GM18520 (cell line): ENCODE results near the gene CEP112.
A peak's percentile ranks its signal among the peaks of the same experiment; 100 is the strongest.
"Not testable (repeated sequence)": the region's sequence is repeated elsewhere in the genome, so short reads cannot be mapped to it uniquely, and the experiment has no call there.

Experiments
- ATAC-seq: cut with Tn5 transposase; IDR thresholded peaks from one replicate; pipeline ENCODE4 v1.9.1; 2021; ENCODE audit not compliant: unreplicated experiment

The CEP112 gene

GRCh38 chr17:66085221-66085620 is 106.7 kb downstream of the CEP112 start:
- no peak for ATAC-seq

DNA sequence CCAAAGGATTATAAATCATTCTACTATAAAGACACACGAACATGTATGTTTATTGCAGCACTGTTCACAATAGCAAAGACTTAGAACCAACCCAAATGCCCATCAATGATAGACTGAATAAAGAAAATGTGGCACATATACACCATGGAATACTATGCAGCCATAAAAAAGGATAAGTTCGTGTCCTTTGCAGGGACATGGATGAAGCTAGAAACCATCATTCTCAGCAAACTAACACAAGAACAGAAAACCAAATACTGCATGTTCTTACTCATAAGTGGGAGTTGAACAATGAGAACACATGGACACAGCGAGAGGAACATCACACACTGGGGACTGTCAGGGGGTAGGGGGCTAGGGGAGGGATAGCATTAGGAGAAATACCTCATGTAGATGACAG is 111.3 kb downstream of the CEP112 start:
- ATAC-seq, result not testable (repeated sequence)

GRCh38 chr17:66076546-66077190 is 115.3 kb downstream of the CEP112 start:
- ATAC-seq, result no peak

GRCh38 chr17:66073384-66073783 is 118.5 kb downstream of the CEP112 start:
- ATAC-seq, result no peak

GRCh38 chr17:66063686-66064085 is 128.2 kb downstream of the CEP112 start:
- no peak for ATAC-seq

GRCh38 chr17:66056148-66056547 is 135.8 kb downstream of the CEP112 start:
- no peak for ATAC-seq

GRCh38 chr17:66054242-66054641 is 137.7 kb downstream of the CEP112 start:
- ATAC-seq, result no peak

- ATAC-seq, result no peak
These were observed 147.8 kb downstream of the CEP112 start for GRCh38 chr17:66044083-66044482.

- no peak for ATAC-seq
These were observed 148.5 kb downstream of the CEP112 start for GRCh38 chr17:66043419-66043818.

DNA sequence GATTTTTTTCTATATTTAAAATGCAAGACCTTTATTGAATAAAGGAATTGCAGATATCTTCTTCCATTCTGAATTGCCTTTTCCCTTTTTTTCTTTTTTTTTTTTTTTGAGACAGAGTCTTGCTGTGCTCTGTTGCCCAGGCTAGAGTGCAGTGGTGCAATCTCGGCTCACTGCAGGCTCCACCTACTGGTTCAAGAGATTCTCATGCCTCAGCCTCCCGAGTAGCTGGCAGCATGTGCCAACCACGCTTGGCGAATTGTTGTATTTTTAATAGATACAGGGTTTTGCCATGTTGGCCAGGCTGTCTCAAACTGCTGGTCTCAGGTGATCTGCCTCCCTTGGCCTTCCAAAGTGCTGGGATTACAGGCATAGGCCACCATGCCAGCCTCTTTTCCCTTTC is 151.5 kb downstream of the CEP112 start:
- no peak for ATAC-seq

DNA sequence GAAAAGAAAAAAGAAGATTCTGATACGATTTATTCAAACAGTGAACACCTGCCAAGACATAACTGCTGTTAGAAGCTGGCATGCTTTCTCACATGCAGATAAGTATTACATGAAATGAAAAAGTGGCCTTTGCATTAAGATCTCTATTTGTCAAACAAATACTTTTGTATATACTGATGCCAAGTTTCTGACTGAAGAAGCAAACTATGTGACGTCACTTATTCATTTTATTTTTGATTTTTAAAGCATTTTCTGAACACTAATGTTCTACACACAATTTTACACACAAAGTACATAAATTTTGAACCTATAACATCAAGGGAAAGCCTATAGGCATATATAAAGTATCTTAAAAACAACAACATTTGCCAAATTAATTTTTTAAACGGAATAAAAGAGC is 153.8 kb downstream of the CEP112 start:
- no peak for ATAC-seq

- ATAC-seq, result no peak
These were observed 154.7 kb downstream of the CEP112 start for GRCh38 chr17:66037221-66037620.

DNA sequence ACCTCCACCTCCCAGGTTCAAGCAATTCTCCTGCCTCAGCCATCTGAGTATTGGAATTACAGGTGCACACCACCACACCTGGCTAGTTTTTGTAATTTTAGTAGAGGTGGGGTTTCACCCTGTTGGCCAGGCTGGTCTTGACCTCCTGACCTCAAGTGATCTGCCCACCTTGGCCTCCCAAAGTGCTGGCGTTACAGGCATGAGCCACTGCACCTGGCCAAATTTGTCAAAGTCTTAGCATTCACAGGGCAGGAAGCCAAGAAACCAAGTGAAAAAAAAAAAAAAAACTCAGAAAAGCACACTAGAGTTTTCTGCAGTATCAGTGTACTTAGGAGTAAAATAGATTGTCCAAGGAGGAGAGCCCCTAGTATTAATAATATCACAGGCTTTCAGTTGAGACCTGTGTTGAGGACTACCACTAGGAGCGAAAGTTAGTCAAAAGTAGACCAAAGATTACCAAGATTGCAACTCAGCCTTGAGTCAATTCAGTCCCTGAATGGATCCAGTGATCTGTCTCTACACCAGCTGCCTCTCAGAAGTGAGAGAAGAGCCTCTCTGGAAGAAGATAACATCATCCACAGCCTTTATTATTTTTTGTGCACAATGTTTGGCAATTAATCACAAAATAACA is 159.7 kb downstream of the CEP112 start:
- peak; percentile 76 for ATAC-seq

DNA sequence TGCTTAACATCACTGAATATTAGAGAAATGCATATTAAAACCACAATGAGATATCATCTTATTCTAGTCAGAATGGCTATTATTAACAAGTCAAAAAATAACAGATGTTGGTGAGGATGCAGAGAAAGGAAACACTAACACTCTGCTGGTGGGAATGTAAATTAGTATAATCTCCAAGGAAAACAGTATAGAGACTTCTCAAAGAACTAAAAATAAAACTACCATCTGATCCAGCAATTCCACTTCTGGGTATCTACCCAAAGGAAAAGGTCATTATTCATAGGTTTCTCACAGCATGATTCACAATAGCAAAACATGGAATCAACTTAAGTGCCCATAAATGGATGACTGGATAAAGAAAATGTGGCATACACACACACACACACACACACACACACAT is 166.4 kb downstream of the CEP112 start:
- no peak for ATAC-seq

GRCh38 chr17:66021757-66022156 is 170.2 kb downstream of the CEP112 start:
- no peak for ATAC-seq

GRCh38 chr17:66018786-66019185 is 173.1 kb downstream of the CEP112 start:
- no peak for ATAC-seq

- ATAC-seq, result no peak
These were observed 175.7 kb downstream of the CEP112 start for GRCh38 chr17:66016231-66016630.

DNA sequence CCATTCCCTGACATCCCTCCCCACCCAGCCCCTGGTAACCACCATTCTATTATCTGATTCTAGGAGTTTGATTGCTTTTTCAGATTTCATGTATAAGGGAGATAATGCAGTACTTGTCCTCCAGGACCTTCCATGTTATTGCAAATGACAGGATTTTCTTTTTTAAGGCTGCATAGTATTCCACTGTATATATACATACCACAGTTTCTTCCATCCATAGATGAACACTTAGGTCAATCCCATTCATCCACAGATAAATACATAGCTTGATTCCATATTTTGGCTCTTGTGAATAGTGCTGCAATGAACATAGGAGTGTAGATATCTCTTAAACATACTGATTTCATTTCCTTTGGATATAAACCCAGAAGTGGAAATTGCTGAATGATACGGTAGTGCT is 183.3 kb downstream of the CEP112 start:
- ATAC-seq, result no peak

- no peak for ATAC-seq
These were observed 185.3 kb downstream of the CEP112 start for GRCh38 chr17:66006654-66007053.

- ATAC-seq, result no peak
These were observed 189.1 kb downstream of the CEP112 start for GRCh38 chr17:66002812-66003211.

DNA sequence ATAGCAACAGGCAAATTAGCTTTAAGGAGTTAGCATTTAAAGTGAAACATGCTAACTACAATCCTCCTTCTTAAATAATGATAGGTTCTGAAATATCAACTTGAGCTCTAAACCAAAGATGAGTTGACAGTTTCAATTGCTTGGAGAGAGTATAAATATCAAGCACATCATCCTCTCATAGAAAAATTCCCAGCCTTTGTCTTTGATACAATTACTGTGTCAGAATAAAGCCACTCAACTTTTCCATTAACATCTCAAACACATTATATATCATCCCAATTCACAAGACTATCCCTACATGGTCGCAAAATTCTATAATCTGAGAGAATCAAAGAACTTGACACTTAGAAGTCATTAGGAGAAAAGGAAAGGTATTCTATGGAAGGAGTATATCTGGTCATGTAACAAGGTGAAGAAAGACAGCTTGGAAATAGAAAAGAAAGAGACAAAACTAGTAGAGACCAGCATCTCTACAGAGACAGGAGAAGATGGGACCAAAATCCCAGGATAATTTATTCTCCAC is 189.8 kb downstream of the CEP112 start:
- ATAC-seq, result no peak

DNA sequence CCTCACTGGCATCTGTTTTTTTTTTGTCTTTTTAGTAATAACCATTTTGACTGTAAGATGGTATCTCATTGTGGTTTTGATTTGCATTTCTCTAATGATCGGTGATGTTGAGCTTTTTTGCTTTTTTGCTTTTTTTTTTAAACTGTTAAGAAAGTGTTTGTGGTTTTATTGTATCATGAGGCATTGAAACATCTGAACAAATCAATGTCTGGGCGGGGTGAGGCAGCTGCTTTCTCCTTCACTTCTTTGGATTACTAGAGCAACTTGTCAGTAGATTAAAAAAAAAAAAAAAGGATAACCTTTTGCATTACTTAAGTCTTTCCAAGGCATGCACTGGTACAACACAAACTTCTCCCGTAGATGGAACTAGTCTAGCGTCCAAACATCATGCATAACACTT is 191.7 kb downstream of the CEP112 start:
- no peak for ATAC-seq

- no peak for ATAC-seq
These were observed 193.3 kb downstream of the CEP112 start for GRCh38 chr17:65998675-65999074.
